Fibroblast of the aortic adventitia (primary cell): Measurements from ENCODE around the gene TMPRSS6. TPM values are rescaled to one million over a fixed set of nuclear protein-coding genes. Genes with fewer than 3 reads are reported as not detected.

Experiments used
- DNase-seq: peaks from one replicate; pipeline ENCODE4 v3.0.0-alpha.2; 2010; ENCODE audit warnings: low read depth
- H3K4me3 ChIP-seq: 2 replicates; pipeline ENCODE4 v1.5.1; 2011; ENCODE audit warnings: low read depth, mild to moderate bottlenecking, control low read depth, low read length, moderate library complexity
- total RNA-seq: library from RNA; depleted of rRNA; stranded (reverse); fragments of >200 nt; gene quantifications from 2 replicates; pipeline ENCODE4 v1.2.3, GENCODE V29; 2012; ENCODE audit warnings: low replicate concordance
- TF ChIP-seq, protein P1 (sequence below): IDR thresholded peaks from 2 replicates; pipeline ENCODE4 v1.5.1; 2011; ENCODE audit warnings: mild to moderate bottlenecking, low read length, control low read depth, inconsistent platforms; ENCODE audit not compliant: insufficient read depth

Gene TMPRSS6
- total RNA-seq, 1 donor, result not detected

GRCh38 chr22:37054056-37054395 is 55.5 kb downstream of the TMPRSS6 start:
- TF ChIP-seq, protein P1, sequence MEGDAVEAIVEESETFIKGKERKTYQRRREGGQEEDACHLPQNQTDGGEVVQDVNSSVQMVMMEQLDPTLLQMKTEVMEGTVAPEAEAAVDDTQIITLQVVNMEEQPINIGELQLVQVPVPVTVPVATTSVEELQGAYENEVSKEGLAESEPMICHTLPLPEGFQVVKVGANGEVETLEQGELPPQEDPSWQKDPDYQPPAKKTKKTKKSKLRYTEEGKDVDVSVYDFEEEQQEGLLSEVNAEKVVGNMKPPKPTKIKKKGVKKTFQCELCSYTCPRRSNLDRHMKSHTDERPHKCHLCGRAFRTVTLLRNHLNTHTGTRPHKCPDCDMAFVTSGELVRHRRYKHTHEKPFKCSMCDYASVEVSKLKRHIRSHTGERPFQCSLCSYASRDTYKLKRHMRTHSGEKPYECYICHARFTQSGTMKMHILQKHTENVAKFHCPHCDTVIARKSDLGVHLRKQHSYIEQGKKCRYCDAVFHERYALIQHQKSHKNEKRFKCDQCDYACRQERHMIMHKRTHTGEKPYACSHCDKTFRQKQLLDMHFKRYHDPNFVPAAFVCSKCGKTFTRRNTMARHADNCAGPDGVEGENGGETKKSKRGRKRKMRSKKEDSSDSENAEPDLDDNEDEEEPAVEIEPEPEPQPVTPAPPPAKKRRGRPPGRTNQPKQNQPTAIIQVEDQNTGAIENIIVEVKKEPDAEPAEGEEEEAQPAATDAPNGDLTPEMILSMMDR, result no peak
- no peak for DNase-seq

DNA sequence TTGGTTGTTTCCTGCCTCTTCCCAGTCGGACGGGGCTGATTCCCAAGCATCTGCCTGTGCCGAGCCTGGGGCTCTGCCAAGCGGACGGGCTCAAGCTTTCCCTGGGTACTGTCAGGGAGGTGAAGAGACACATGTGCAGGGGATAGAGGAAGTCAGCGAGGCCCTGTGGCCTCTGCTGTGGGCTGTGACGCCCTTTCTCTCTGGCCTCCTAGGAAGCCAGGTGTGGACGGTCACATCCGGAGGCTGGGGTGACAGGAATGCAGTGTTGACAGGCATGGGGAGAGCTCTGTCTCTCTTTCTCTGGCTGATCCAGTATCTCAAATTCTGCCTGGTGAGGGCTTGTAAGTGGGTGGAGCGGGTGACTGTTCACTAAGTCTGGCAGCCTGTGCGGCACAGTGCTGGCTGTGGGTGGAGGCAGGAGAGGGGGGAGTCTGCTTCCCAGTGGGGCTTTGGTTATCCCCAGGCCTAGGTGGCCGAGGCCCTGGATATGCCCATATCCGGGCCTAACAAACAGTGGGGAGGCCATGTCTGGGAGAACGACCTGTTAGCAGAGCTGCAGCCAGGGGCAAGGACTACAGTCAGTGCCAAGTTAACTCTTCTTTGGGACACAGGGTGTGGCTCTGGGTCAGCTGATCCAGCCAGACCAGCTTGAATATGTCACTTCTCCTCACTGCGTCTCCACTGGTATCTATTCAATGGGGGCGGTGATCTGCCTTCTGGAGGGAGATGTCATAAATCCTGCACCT is 56.0 kb downstream of the TMPRSS6 start:
- TF ChIP-seq, protein P1, result no peak
- peak; percentile 15 for DNase-seq

More at GRCh38 chr22:37054056-37054395, 55.5 kb downstream of the TMPRSS6 start:
- H3K4me3 ChIP-seq, result no peak overlapping the region

DNA sequence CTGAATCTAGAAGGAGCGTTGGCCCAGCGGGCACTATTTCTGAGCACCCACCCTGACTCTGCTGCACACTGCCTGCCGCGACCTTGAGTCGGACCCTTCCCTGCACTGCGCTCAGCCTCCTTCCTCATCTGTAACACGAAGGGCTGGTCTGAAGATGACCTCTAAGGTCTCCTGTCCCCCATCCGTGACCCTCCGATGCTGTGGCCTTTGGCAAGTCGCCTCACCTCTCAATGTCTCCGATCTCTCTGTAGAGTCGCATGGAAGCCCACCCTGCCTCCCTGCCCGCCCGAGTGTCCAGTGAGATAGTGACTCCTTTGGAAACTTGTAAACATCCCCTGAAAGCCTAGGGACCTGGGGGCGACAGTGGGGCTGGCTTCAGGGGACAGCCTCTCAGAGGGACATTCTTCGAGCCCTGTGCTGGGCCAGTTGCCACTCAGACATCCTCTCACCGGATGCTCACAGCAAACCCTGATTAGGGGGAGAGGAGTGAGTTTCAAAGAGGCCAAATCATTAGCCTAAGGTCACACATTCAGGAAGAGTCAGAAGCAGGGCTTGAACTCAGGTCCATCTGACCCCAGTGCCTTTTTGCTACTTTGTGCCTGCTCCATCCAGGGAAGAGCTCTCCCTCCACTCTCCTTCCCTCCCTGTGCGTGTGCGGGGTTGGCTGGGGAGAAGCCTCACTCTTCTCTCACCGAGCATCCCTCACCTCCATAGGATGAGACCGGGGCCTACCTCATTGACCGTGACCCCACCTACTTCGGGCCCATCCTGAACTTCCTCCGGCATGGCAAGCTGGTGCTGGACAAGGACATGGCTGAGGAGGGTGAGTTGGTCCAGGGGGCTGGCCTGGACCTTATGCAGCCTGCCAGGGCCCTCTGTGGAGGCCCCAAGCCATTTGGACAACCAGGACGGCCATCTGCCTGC is 56.9 kb downstream of the TMPRSS6 start:
- H3K4me3 ChIP-seq, result peak overlapping the region; percentile 81
- TF ChIP-seq, protein P1, result no peak
- DNase-seq, result no peak

More for the DNA sequence above, 56.0 kb downstream of the TMPRSS6 start:
- H3K4me3 ChIP-seq, result no peak overlapping the region

DNA sequence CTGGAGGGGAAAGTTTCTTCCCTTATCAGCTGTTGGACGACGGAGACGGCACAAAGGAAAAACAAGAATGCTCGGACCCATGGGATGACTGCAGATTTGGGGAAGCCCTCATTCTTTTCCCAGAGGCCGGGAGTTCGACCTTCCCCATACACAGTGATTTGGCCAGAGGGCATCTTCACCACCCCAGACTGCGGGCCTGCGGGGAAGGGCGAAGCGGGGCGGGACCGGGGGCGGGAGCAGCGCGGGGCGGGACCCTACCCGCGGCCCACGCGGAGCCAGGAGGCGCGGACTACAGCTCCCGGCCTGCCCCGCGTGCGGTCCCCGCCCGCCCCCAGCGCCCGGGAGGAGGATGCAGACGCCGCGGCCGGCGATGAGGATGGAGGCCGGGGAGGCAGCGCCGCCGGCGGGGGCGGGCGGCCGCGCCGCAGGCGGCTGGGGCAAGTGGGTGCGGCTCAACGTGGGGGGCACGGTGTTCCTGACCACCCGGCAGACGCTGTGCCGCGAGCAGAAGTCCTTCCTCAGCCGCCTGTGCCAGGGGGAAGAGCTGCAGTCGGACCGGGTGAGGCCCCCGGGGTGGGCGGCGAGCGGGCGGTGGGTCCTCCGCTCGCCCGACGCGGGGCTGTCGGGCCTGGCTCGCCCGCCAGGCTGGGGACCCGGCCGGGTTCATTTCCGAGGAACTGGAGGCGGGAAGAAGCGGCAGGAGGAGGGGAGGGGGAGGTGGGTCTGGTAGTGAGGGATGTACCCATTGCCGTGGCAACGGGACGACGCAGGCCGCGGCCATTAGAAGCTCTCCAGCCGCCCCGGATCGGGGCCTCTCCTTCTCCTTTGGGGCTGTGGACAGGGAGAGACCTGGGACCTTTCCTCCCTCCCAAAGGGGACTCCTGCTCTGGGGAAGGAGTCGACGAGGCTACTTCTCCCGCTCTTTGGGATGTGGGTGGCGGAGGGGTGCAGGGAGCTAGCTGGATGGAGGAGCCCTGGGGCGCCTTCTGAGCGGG is 57.8 kb downstream of the TMPRSS6 start, which contains the start of gene KCTD17:
Gene KCTD17 (plus strand): TSS at position 352 of the 995 bp plus-strand sequence. CDS start 19 bp downstream, at position 371.
- TF ChIP-seq, protein P1, result no peak
- DNase-seq, result peak; percentile 51
- peak within 1 kb of the TSS; percentile 81 for H3K4me3 ChIP-seq

GRCh38 chr22:37050913-37051312 is 58.6 kb downstream of the TMPRSS6 start:
- TF ChIP-seq, protein P1, result no peak
- DNase-seq, result no peak
- no peak overlapping the region for H3K4me3 ChIP-seq

DNA sequence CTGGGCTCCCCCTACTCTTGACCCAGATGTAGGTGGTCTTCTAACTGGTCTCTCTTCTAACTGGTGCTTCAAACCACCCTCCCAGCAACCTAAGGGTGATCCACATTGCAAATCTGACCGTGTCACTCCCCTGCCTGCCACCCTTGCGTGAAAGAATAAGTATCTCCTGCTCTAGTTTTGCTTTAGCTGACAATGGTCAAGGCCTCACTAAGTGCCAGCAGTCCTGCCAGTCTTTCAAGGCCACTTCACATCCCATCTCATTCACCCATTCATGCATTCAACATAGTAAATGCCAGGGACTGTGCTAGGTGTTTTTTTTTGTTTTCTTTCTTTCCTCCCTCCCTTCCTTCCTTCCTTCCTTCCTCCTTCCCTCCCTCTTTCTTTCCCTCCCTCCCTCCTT is 60.3 kb downstream of the TMPRSS6 start:
- DNase-seq, result no peak
- TF ChIP-seq, protein P1, result no peak

More for the DNA sequence above, 60.3 kb downstream of the TMPRSS6 start:
- no peak overlapping the region for H3K4me3 ChIP-seq
